PC-3 (cell line): ENCODE results near the gene DHRS3. TPM values are rescaled to one million over a fixed set of nuclear protein-coding genes. Genes with fewer than 3 reads are reported as not detected.

Source experiments
- ATAC-seq: fragments of 200-7000 bp; cut with Tn5 transposase; 2 replicates; pipeline ENCODE4 v1.9.1; 2020; ENCODE audit warnings: mild to moderate bottlenecking, moderate library complexity
- BruUV-seq: library from RNA; stranded (reverse); fragments of 400-500 nt; replicated peaks from 2 replicates; lab custom pipeline; 2021; lab: Mats Ljungman, UMichigan
- CTCF ChIA-PET: fragments of 300-600 bp; sonication (Branson Sonifier 250); formaldehyde crosslinking; loops from one replicate; lab custom pipeline; 2022; ENCODE audit warnings: antibody characterized with exemption; lab: Charles Lee
- POLR2A ChIA-PET: fragments of 300-600 bp; sonication (Branson Sonifier 250); formaldehyde crosslinking; loops from one replicate; lab custom pipeline; 2022; ENCODE audit warnings: antibody characterized with exemption; ENCODE audit not compliant: unreplicated experiment; lab: Charles Lee
- DNase-seq: peaks from one replicate; pipeline ENCODE4 v3.0.0-alpha.2; 2015
- H2AFZ ChIP-seq: fragments of 300-600 bp; sonication (generic); 2 replicates; pipeline ENCODE4 v1.6.0; 2016; ENCODE audit warnings: antibody characterized with exemption, low read length
- H3F3A ChIP-seq: fragments of 300-600 bp; sonication (generic); one replicate; pipeline ENCODE4 v1.6.0; 2017; ENCODE audit warnings: antibody characterized with exemption, low read length, control low read depth, mild to moderate bottlenecking; ENCODE audit not compliant: unreplicated experiment
- H3K27ac ChIP-seq: fragments of 300-600 bp; sonication (generic); 2 replicates; pipeline ENCODE4 v1.5.1; 2016; ENCODE audit warnings: mild to moderate bottlenecking, low read length
- H3K27me3 ChIP-seq: fragments of 300-600 bp; sonication (generic); 2 replicates; pipeline ENCODE4 v1.6.1; 2016; ENCODE audit warnings: low read length, mixed read lengths
- H3K36me3 ChIP-seq: fragments of 300-600 bp; sonication (generic); 2 replicates; pipeline ENCODE4 v1.6.1; 2016; ENCODE audit warnings: low read depth, mixed run types, low read length, mixed read lengths
- H3K4me1 ChIP-seq: fragments of 300-600 bp; sonication (generic); 2 replicates; pipeline ENCODE4 v1.5.1; 2016; ENCODE audit warnings: low read length; ENCODE audit not compliant: insufficient read depth
- H3K4me2 ChIP-seq: fragments of 300-600 bp; sonication (generic); 2 replicates; pipeline ENCODE4 v1.6.0; 2016; ENCODE audit warnings: low read length
- H3K4me3 ChIP-seq: fragments of 300-600 bp; sonication (generic); 2 replicates; pipeline ENCODE4 v1.5.1; 2016; ENCODE audit warnings: mild to moderate bottlenecking, low read length, mixed read lengths
- H3K79me2 ChIP-seq: fragments of 300-600 bp; sonication (generic); 2 replicates; pipeline ENCODE4 v1.6.1; 2017; ENCODE audit warnings: low read length, mixed read lengths
- H3K9ac ChIP-seq: fragments of 300-600 bp; sonication (generic); 2 replicates; pipeline ENCODE4 v1.6.0; 2016; ENCODE audit warnings: mild to moderate bottlenecking, low read length
- H3K9me2 ChIP-seq: fragments of 300-600 bp; sonication (generic); replicated peaks from 2 replicates; pipeline ENCODE4 v1.6.1; 2016; ENCODE audit warnings: mixed run types, low read length, mixed read lengths
- H3K9me3 ChIP-seq: fragments of 300-600 bp; sonication (generic); 2 replicates; pipeline ENCODE4 v1.6.1; 2016; ENCODE audit warnings: low read length, mixed read lengths
- H4K20me1 ChIP-seq: fragments of 300-600 bp; sonication (generic); 2 replicates; pipeline ENCODE4 v1.6.1; 2016; ENCODE audit warnings: low read length, mixed read lengths
- EZH2 ChIP-seq: fragments of 300-600 bp; sonication (generic); IDR thresholded peaks from one replicate; pipeline ENCODE4 v1.6.1; 2017; ENCODE audit warnings: antibody characterized with exemption, mild to moderate bottlenecking, low read length; ENCODE audit not compliant: unreplicated experiment
- EZH2phosphoT487 ChIP-seq: fragments of 300-600 bp; sonication (generic); IDR thresholded peaks from 2 replicates; pipeline ENCODE4 v1.6.1; 2018; ENCODE audit warnings: mild to moderate bottlenecking, antibody characterized with exemption, low read length, borderline replicate concordance
- intact Hi-C: fragments of 100-400 bp; cut with micrococcal nuclease; formaldehyde crosslinking; loops from 2 replicates; pipeline ENCODE4 v1.9.0; 2023
- total RNA-seq: library from RNA; depleted of rRNA; stranded (reverse); fragments of >200 nt; gene quantifications from 2 replicates; pipeline ENCODE4 v1.2.3, GENCODE V29; 2014
- TF ChIP-seq, protein P1 (sequence below): fragments of 300-600 bp; sonication (generic); conservative IDR thresholded peaks from 2 replicates; pipeline ENCODE4 v1.5.1; 2017; ENCODE audit warnings: antibody characterized with exemption, low read depth, mild to moderate bottlenecking, low read length

DHRS3 gene
- total RNA-seq, 1 experiment from 2014 or later: 105 TPM

DNA sequence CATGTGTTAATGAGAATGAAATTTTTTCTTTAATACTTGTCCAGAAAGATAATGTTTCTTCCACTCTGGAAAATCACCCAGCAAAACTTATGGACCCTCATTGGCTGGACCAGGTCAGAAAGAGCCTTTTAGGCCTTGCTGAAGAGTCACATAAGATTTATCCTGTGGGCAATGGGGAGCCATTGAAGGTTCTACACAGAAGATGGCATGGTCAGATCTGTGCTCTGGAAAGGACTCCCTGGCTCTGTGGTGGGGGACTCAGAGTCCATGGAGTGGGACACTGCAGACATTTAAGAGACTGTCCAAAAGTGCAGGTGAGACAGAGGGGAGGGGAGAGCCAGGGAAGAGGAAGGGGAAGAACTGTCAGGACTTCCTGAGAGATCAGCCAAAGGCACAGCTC, 66.4 kb downstream of the DHRS3 start:
- intact Hi-C loops: no loop called here
- Histone ChIP-seq H3K27ac (no peak overlapping the region), H4K20me1 (no peaks in the 10 kb centered on the region), H3K9me2 (no peaks in the 10 kb centered on the region), H3K9me3 (no peaks in the 10 kb centered on the region), H3K4me3 (no peak overlapping the region), H2AFZ (no peak overlapping the region), H3K9ac (no peak overlapping the region), H3K4me2 (no peak overlapping the region), H3K4me1 (peaks cover 18% of the 10 kb centered on the region), H3K36me3 (no peaks in the 10 kb centered on the region), H3K79me2 (no peaks in the 10 kb centered on the region), H3F3A (no peaks in the 10 kb centered on the region), H3K27me3 (no peaks in the 10 kb centered on the region)
- ATAC-seq (no peak), DNase-seq (no peak)
- no TSS peak for BruUV-seq
- CTCF ChIA-PET: no interaction called here
- TF ChIP-seq EZH2phosphoT487 (no peak), EZH2 (no peak)
- TF ChIP-seq, protein P1, sequence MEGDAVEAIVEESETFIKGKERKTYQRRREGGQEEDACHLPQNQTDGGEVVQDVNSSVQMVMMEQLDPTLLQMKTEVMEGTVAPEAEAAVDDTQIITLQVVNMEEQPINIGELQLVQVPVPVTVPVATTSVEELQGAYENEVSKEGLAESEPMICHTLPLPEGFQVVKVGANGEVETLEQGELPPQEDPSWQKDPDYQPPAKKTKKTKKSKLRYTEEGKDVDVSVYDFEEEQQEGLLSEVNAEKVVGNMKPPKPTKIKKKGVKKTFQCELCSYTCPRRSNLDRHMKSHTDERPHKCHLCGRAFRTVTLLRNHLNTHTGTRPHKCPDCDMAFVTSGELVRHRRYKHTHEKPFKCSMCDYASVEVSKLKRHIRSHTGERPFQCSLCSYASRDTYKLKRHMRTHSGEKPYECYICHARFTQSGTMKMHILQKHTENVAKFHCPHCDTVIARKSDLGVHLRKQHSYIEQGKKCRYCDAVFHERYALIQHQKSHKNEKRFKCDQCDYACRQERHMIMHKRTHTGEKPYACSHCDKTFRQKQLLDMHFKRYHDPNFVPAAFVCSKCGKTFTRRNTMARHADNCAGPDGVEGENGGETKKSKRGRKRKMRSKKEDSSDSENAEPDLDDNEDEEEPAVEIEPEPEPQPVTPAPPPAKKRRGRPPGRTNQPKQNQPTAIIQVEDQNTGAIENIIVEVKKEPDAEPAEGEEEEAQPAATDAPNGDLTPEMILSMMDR: no peak
- POLR2A ChIA-PET: no interaction called here

GRCh38 chr1:12549460-12550349, 68.3 kb downstream of the DHRS3 start:
- Histone ChIP-seq H3K27me3 (no peaks in the 10 kb centered on the region), H3K9me2 (no peaks in the 10 kb centered on the region), H4K20me1 (no peaks in the 10 kb centered on the region), H3K4me2 (peak overlapping the region; percentile 76), H3K4me3 (peak overlapping the region; percentile 25; the same call in 1 of the 2 replicates), H3K9me3 (no peaks in the 10 kb centered on the region), H3K27ac (peak overlapping the region; percentile 81), H3K36me3 (no peaks in the 10 kb centered on the region), H3F3A (no peaks in the 10 kb centered on the region), H3K79me2 (no peaks in the 10 kb centered on the region), H3K4me1 (peaks cover 18% of the 10 kb centered on the region), H2AFZ (peak overlapping the region; percentile 33; the same call in 1 of the 2 replicates), H3K9ac (peak overlapping the region; percentile 39)
- BruUV-seq: no TSS peak
- POLR2A ChIA-PET: interaction anchor here (0.7 kb wide), 2 partner anchors 68 to 113 kb away, joined by 3 to 4 read pairs; no protein-coding TSS in a partner anchor
- TF ChIP-seq EZH2phosphoT487: peak; percentile 95
- TF ChIP-seq, protein P1: no peak
- CTCF ChIA-PET: no interaction called here
- ATAC-seq: peak; percentile 96
- intact Hi-C loops: loop anchor here (1.0 kb wide), 5 partner anchors 21 to 142 kb away; partner anchors contain the start of gene DHRS3
- DNase-seq: peak; percentile 98
